HepG2 (cell line): Measurements from ENCODE around the gene FBXO4. TPM values are rescaled to one million over a fixed set of nuclear protein-coding genes. Genes with fewer than 3 reads are reported as not detected.
A peak's percentile ranks its signal among the peaks of the same experiment; 100 is the strongest.

Source experiments
- ATF7-NPFF ChIP-seq: sonication (generic); formaldehyde crosslinking; IDR thresholded peaks from 2 replicates; pipeline ENCODE4 v1.8.1; 2023; ENCODE audit warnings: mild to moderate bottlenecking, low read depth, missing genetic modification reagents, moderate library complexity
- CBX1 ChIP-seq: IDR thresholded peaks from one replicate; pipeline ENCODE4 v1.6.1; 2016; ENCODE audit warnings: antibody characterized with exemption, low read depth
- CEBPB ChIP-seq: IDR thresholded peaks from 2 replicates; pipeline ENCODE4 v1.6.1; 2011; ENCODE audit warnings: low read depth, low read length, improper control_type of control experiment, borderline replicate concordance
- CHCHD3 ChIP-seq: sonication (generic); formaldehyde crosslinking; IDR thresholded peaks from 2 replicates; pipeline ENCODE4 v1.8.0; 2022; ENCODE audit warnings: mild to moderate bottlenecking, missing genetic modification reagents, moderate library complexity
- DR1 ChIP-seq: sonication (generic); formaldehyde crosslinking; IDR thresholded peaks from 2 replicates; pipeline ENCODE4 v1.8.0; 2021; ENCODE audit warnings: mild to moderate bottlenecking, missing genetic modification reagents, inconsistent platforms
- E2F1 ChIP-seq: sonication (generic); formaldehyde crosslinking; IDR thresholded peaks from 2 replicates; pipeline ENCODE4 v1.5.0; 2020; ENCODE audit warnings: missing genetic modification reagents
- FOSL2 ChIP-seq: sonication (generic); formaldehyde crosslinking; IDR thresholded peaks from 2 replicates; pipeline ENCODE4 v1.4.0; 2020; ENCODE audit warnings: missing genetic modification reagents
- GRHL1 ChIP-seq: sonication (generic); formaldehyde crosslinking; conservative IDR thresholded peaks from 2 replicates; pipeline ENCODE4 v1.8.0; 2022; ENCODE audit warnings: missing genetic modification reagents
- KAT8 ChIP-seq: IDR thresholded peaks from 2 replicates; pipeline ENCODE4 v1.6.1; 2016; ENCODE audit warnings: missing genetic modification reagents, missing compliant biosample characterization
- MED8 ChIP-seq: sonication (generic); formaldehyde crosslinking; IDR thresholded peaks from 2 replicates; pipeline ENCODE4 v1.8.1; 2023; ENCODE audit warnings: mild to moderate bottlenecking, missing genetic modification reagents; ENCODE audit not compliant: insufficient replicate concordance
- SP1 ChIP-seq, 2 experiments: fragments of 450-650 bp in 1 of 2; sonication (generic) in 1 of 2; formaldehyde crosslinking in 1 of 2; IDR thresholded peaks; 2 replicates each; pipeline versions ENCODE4 v1.4.0 to v1.6.1; 2016 to 2020; ENCODE audit warnings: missing genetic modification reagents in 1 of 2
- ZFP36L1 ChIP-seq: sonication (generic); formaldehyde crosslinking; IDR thresholded peaks from 2 replicates; pipeline ENCODE4 v1.8.0; 2022; ENCODE audit warnings: mild to moderate bottlenecking, missing genetic modification reagents, moderate library complexity
- ZIK1 ChIP-seq: sonication (generic); formaldehyde crosslinking; IDR thresholded peaks from 2 replicates; pipeline ENCODE4 v1.5.0; 2020; ENCODE audit warnings: mild to moderate bottlenecking, low read depth, missing genetic modification reagents, borderline replicate concordance
- ZNF12 ChIP-seq: sonication (generic); formaldehyde crosslinking; IDR thresholded peaks from 2 replicates; pipeline ENCODE4 v1.5.0; 2020; ENCODE audit warnings: missing genetic modification reagents
- ZNF24 ChIP-seq: fragments of 450-650 bp; IDR thresholded peaks from 2 replicates; pipeline ENCODE4 v1.6.1; 2017; ENCODE audit warnings: antibody characterized with exemption, mild to moderate bottlenecking
- ZNF274 ChIP-seq: sonication (generic); formaldehyde crosslinking; IDR thresholded peaks from 2 replicates; pipeline ENCODE4 v1.5.1; 2020; ENCODE audit warnings: mild to moderate bottlenecking, missing genetic modification reagents
- ZNF280B ChIP-seq: sonication (generic); formaldehyde crosslinking; IDR thresholded peaks from 2 replicates; pipeline ENCODE4 v1.5.0; 2020; ENCODE audit warnings: missing genetic modification reagents, mild to moderate bottlenecking, borderline replicate concordance
- ZNF503 ChIP-seq: sonication (generic); formaldehyde crosslinking; IDR thresholded peaks from 2 replicates; pipeline ENCODE4 v1.4.0; 2020; ENCODE audit warnings: missing genetic modification reagents
- ZNF644 ChIP-seq: IDR thresholded peaks from 2 replicates; pipeline ENCODE4 v1.6.1; 2016; ENCODE audit warnings: low read depth
- ZNF777 ChIP-seq: sonication (generic); formaldehyde crosslinking; IDR thresholded peaks from 2 replicates; pipeline ENCODE4 v1.4.0; 2020; ENCODE audit warnings: missing genetic modification reagents
- ZUFSP ChIP-seq: sonication (generic); formaldehyde crosslinking; IDR thresholded peaks from 2 replicates; pipeline ENCODE4 v1.9.0; 2021; ENCODE audit warnings: missing genetic modification reagents, mild to moderate bottlenecking, borderline replicate concordance
- polyA plus RNA-seq, 8 experiments: library from polyadenylated mRNA; depleted of rRNA in 3 of 8; stranded (reverse) in 7 of 8; unstranded in 1 of 8; fragments of >200 nt; fragmentation: Illumina TruSeq in 4 of 8; extraction: Trizol in 4 of 8; gene quantifications; 2 replicates each; pipeline versions ENCODE4 v1.2.1 to v1.2.3, GENCODE V29; 2011 to 2016; ENCODE audit warnings: low read depth in 4 of 8, missing spikeins in 1 of 8, mixed read lengths in 1 of 8; ENCODE audit not compliant: insufficient read depth in 1 of 8
- total RNA-seq, 5 experiments: library from RNA; depleted of rRNA; stranded (reverse); fragments of >200 nt; fragmentation: Illumina TruSeq; extraction: Trizol; gene quantifications; 2 replicates each; pipeline ENCODE4 v1.2.3, GENCODE V29; 2016; ENCODE audit warnings: low read depth in 1 of 5

Gene FBXO4
- total and polyA plus RNA-seq, 2 of the 13 experiments (the other 11 are each of a cell fraction or from before 2014, with no cell fraction given): 5.2 to 16.4 TPM

- TF ChIP-seq E2F1 (peak; percentile 84), ZNF280B (no peak), ATF7-NPFF (CRISPR knock-in tag) (peak; percentile 92), ZIK1 (CRISPR knock-in tag) (peak; percentile 79; the same call in 1 of the 2 replicates), ZNF24 (no peak), ZNF274 (peak; percentile 84), GRHL1 (CRISPR knock-in tag) (no peak), ZNF644 (CRISPR knock-in tag) (0 out of 2 replicates have a peak, but pooled peaks have one; percentile 14), MED8 (CRISPR knock-in tag) (peak; percentile 72), FOSL2 (CRISPR knock-in tag) (peak; percentile 63; the same call in 1 of the 2 replicates), CBX1 (peak; percentile 34), KAT8 (peak; percentile 88), CEBPB (no peak), ZNF12 (no peak), ZFP36L1 (CRISPR knock-in tag) (0 out of 2 replicates have a peak, but pooled peaks have one; percentile 44), SP1 (IDR thresholded peaks at IDR 0.05) (no peak), SP1 (CRISPR knock-in tag; IDR thresholded peaks at IDR 0.05) (peak; percentile 62; the same call in 1 of the 2 replicates), DR1 (CRISPR knock-in tag) (peak; percentile 84; the same call in 1 of the 2 replicates), CHCHD3 (CRISPR knock-in tag) (peak; percentile 87; the same call in 1 of the 2 replicates), ZUFSP (CRISPR knock-in tag) (no peak), ZNF503 (peak; percentile 46; the same call in 1 of the 2 replicates), ZNF777 (CRISPR knock-in tag) (peak; percentile 38; the same call in 1 of the 2 replicates)
Measured at GRCh38 chr5:41924872-41925554, at the start of gene FBXO4 (continued).
